ENCODE measurements around the gene EOMES. TPM values are rescaled to one million over a fixed set of nuclear protein-coding genes. Genes with fewer than 3 reads are reported as not detected.

The EOMES gene
- total and polyA plus RNA-seq, 2 of the 8 experiments (the other 6 are each of a cell fraction or from before 2014, with no cell fraction given), result 0.09 to 0.47 TPM

- Histone ChIP-seq H2BK15ac (ENCODE audit: low read length) (no peak overlapping the region), H2BK20ac (ENCODE audit: low read length) (no peak overlapping the region), H3K18ac (ENCODE audit: extremely low read depth, low read length) (no peak overlapping the region), H3K4ac (replicated peaks; ENCODE audit: insufficient read length, low read depth, low read length) (no peak overlapping the region), H3K79me1 (ENCODE audit: low read depth, low read length) (no peaks in the 10 kb centered on the region), H3K36me3 (ENCODE audit: control insufficient read depth in 2 of 4, insufficient read depth in 4 of 4, low read length in 3 of 4) (no peaks in the 10 kb centered on the region), H4K91ac (replicated peaks; ENCODE audit: insufficient read length, low read length) (no peak overlapping the region), H4K20me1 (replicated peaks in 1 of 2; ENCODE audit: control insufficient read depth in 1 of 2, insufficient read depth in 2 of 2, low read length in 2 of 2) (no peaks in the 10 kb centered on the region), H3K9me3 (ENCODE audit: insufficient read depth in 2 of 2, low read depth in 1 of 2, low read length in 1 of 2) (no peaks in the 10 kb centered on the region), H2AFZ (ENCODE audit: low read length) (no peak overlapping the region), H3K9ac (replicated peaks in 1 of 4; ENCODE audit: extremely low read depth in 1 of 4, low read depth in 3 of 4, low read length in 3 of 4) (no peak overlapping the region), H3K23ac (ENCODE audit: insufficient read length) (no peak overlapping the region), H4K8ac (ENCODE audit: extremely low read depth, insufficient read depth, low read length) (no peak overlapping the region), H2AK5ac (ENCODE audit: low read depth, low read length) (no peak overlapping the region), H3K27me3 (replicated peaks in 1 of 4; ENCODE audit: control insufficient read depth in 3 of 4, extremely low read depth in 1 of 4, insufficient read depth in 3 of 4, low read length in 3 of 4) (no peaks in the 10 kb centered on the region), H2BK120ac (replicated peaks; ENCODE audit: low read depth, low read length) (no peak overlapping the region), H4K5ac (ENCODE audit: insufficient read length, low read depth, low read length) (no peak overlapping the region), H2BK5ac (ENCODE audit: low read depth, low read length) (no peak overlapping the region), H3K27ac (ENCODE audit: low read depth, low read length) (no peak overlapping the region), H3K23me2 (ENCODE audit: low read depth, low read length) (no peaks in the 10 kb centered on the region), H3K56ac (replicated peaks; ENCODE audit: insufficient read length, low read depth, low read length) (no peak overlapping the region), H3K14ac (ENCODE audit: insufficient read length) (no peak overlapping the region), H3K79me2 (ENCODE audit: control insufficient read depth in 1 of 2, insufficient read depth in 2 of 2, low read length in 2 of 2) (no peaks in the 10 kb centered on the region), H3K4me1 (replicated peaks in 1 of 4; ENCODE audit: control insufficient read depth in 3 of 4, insufficient read depth in 4 of 4, low read length in 3 of 4) (peaks cover 0 to 11% (median 5%) of the 10 kb centered on the region in 4 experiments; a peak in 4 of 7 replicates), H3K4me2 (ENCODE audit: insufficient read depth in 1 of 2, low read depth in 2 of 2, low read length in 2 of 2) (no peak overlapping the region), H3K4me3 (ENCODE audit: extremely low read depth in 1 of 4, insufficient read depth in 2 of 4, low read depth in 3 of 4, low read length in 4 of 4) (no peak overlapping the region), H2BK12ac (ENCODE audit: low read depth, low read length) (no peak overlapping the region)
- WGBS, 2 experiments (ENCODE audit: extremely low coverage in 1 of 2, insufficient coverage in 1 of 2, insufficient read length in 1 of 2, insufficient replicate concordance in 2 of 2, low coverage in 1 of 2, low lambda C conversion rate in 2 of 2, missing lambda C conversion rate in 1 of 2), result 93% methylated on average over 2 of the region's 2 CpGs; no CpG with 5 or more reads in 1 of the 2 experiments
- DNase-seq (ENCODE audit: low read depth in 1 of 2, low spot score in 2 of 2) (no peak), FAIRE-seq (no peak)
- CTCF ChIA-PET (ENCODE audit: partially characterized antibody), result interaction anchor here (3.4 to 5.6 kb wide), 2 partner anchors 10 to 12 kb away, joined by 20 to 30 read pairs; no protein-coding TSS in a partner anchor
- TF ChIP-seq RXRA (IDR thresholded peaks at IDR 0.05; ENCODE audit: insufficient read depth, low read depth, low read length), result no peak
- TF ChIP-seq SP2 (IDR thresholded peaks at IDR 0.05; ENCODE audit: low read length), result no peak
- POLR2A ChIA-PET (ENCODE audit: partially characterized antibody), result no interaction called here
These were observed 52.5 kb downstream of the EOMES start for GRCh38 chr3:27669591-27669990.

Data from H1 (cell line).